ENCODE measurements around the gene SLC7A5. TPM values are rescaled to one million over a fixed set of nuclear protein-coding genes. Genes with fewer than 3 reads are reported as not detected.
"Not testable (repeated sequence)": the region's sequence is repeated elsewhere in the genome, so short reads cannot be mapped to it uniquely, and the experiment has no call there.

SLC7A5 gene
- total RNA-seq, 2 experiments from 2014 or later = 178 to 187 TPM

DNA sequence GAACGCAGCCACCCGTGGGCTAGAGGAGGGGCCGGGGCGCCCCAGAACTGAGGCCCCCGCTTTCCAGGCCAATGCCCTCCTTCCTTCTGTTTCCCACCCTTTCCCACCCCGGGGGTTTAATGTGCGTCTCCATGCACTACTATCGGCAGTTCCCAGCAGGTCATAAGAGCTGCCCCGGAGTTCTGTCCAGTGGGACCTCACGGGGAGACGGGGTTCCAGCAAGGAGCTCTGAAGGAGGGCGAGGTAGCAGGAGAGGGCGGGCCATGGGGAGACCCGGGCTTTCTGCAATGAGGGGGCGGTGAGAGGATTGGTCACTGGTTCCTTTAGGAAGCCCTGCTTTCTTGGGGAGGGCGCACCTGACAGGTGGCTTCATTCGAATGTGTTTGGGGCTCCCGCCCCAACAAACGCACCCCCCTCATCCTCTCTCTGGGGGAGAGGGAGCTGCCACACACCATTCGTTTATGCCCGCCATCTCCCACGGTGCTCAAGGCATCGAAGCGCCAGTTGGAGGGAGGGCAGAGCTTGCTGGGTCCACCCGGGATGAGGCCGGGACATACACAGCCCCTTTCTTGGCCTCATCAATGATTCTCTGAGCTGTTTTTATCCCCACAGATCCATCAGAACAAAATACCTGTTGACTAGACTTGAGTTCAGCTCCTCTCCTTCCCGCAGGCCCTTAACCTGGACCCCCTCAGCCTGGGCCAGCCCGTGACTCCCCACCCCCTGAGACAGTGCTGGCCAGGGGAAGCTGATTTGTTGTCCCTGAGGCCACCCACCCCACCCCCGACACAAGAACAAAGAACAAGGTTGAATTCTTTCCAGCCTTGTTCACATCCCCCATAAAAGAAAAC, 44.1 kb downstream of the SLC7A5 start:
- Mint-ChIP-seq H3K9me3 (no peaks in the 10 kb centered on the region), H3K36me3 (ENCODE audit: low read depth) (peaks cover 8% of the 10 kb centered on the region), H3K4me1 (peaks cover 10% of the 10 kb centered on the region), H3K27ac (no peak overlapping the region), H3K27me3 (no peaks in the 10 kb centered on the region), H3K4me3 (no peak overlapping the region)
- ChIA-PET CTCF (interaction anchor here (1.3 kb wide), 1 partner anchor 25 kb away, joined by 6 read pairs; no protein-coding TSS in a partner anchor), POLR2A (interaction anchor here (1.1 to 1.4 kb wide), 2 partner anchors 9 to 46 kb away, joined by 3 to 4 read pairs; no protein-coding TSS in a partner anchor)
- DNase-seq = no peak

DNA sequence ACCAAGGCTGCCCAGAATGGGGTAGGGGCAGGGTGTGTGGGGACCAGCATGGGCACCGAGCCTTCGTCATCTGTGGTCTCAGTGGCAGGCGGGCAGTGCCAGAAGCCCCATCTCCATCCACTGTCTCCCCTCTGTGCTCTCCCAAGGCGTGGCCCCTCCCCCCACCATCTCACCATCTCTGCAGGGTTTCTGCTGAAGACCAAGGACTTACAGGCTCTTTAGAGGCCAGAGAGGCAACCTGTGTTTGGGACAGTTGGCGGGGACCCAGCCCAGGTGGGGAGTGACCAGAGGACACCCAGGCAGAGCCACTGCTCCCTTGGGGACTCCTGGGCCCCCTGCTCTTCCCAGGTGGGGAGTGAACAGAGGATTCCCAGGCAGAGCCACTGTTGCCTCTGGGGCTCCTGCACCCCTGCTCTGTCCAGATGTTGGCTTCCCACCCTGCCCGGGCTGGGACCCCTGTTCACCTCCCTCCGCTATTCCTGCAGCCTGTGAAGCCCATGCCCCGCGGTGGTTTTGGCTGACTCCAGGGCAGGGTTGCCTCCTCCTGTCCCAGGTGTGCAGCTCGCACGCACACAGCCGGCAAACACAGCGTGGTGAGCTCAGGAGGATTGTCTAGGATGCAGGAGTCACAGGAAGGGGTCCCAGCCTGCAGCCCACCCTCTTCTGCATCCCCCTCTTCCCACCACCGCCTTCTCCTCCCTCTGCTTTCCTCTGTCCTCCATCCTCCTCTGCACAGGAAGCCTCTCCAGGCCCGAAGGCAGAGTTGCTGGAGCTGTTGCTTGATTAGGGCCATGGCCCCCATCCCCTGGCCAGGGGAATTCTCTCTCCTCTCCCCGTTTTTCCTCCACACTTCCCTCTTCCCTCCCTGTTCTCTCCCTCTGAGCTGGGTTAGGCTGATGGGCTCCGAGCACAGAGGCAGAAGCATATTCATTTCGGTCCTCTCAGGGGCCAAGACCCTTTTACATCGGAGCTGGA, 45.0 kb downstream of the SLC7A5 start:
- Mint-ChIP-seq H3K27me3 (no peaks in the 10 kb centered on the region), H3K4me3 (no peak overlapping the region), H3K4me1 (peaks cover 10% of the 10 kb centered on the region), H3K27ac (no peak overlapping the region), H3K9me3 (no peaks in the 10 kb centered on the region), H3K36me3 (ENCODE audit: low read depth) (no peaks in the 10 kb centered on the region)
- CTCF ChIA-PET = interaction anchor here (1.3 kb wide), 1 partner anchor 26 kb away, joined by 6 read pairs; no protein-coding TSS in a partner anchor
- no peak for DNase-seq
- POLR2A ChIA-PET = interaction anchor here (1.4 kb wide), 1 partner anchor 10 kb away, joined by 3 read pairs; no protein-coding TSS in a partner anchor

DNA sequence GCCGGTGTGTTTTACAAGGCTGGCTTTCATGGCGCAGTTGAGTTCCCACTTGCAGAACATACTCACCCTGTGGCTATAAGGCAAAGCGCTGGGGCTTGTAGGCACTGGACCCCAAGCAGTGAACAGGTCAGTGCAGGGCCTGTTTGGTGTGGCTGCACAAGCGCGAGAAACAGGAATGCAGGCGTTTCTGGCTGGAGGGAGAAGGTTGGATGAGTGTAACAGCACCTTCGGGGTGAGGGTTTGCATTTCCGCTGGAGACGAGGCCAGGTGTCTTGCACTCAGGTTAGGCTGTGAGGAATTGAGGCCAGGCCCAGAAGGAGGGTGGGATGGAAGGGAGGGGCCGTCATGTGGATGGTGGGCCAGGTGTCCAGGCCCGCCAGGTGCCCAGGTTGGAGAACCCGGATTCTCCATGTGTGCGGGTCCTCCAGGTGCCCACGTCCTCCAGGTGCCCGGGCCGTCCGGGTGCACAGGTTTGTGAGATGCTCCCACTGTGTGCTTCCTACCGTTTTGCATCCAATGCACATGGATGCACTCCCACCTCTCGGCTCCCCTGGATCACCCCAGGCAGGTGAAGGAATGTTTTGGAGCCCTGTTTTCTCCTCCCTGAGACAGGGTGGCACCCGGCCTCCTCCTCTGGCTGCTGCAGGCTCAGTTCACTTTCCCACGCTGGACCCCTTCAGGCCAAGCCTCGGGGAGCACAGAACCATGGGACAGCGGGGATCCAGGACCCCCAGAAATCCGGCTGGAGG, 46.0 kb downstream of the SLC7A5 start:
- no peak for DNase-seq
- CTCF ChIA-PET = interaction anchor here (2.2 kb wide), 1 partner anchor 44 kb away, joined by 6 read pairs; no protein-coding TSS in a partner anchor
- H3K36me3 Mint-ChIP-seq (ENCODE audit: low read depth) = no peaks in the 10 kb centered on the region
- POLR2A ChIA-PET = no interaction called here
- H3K9me3 Mint-ChIP-seq = peaks cover 4% of the 10 kb centered on the region
- H3K27me3 Mint-ChIP-seq = no peaks in the 10 kb centered on the region
- peaks cover 10% of the 10 kb centered on the region for H3K4me1 Mint-ChIP-seq
- H3K4me3 Mint-ChIP-seq = no peak overlapping the region
- no peak overlapping the region for H3K27ac Mint-ChIP-seq

DNA sequence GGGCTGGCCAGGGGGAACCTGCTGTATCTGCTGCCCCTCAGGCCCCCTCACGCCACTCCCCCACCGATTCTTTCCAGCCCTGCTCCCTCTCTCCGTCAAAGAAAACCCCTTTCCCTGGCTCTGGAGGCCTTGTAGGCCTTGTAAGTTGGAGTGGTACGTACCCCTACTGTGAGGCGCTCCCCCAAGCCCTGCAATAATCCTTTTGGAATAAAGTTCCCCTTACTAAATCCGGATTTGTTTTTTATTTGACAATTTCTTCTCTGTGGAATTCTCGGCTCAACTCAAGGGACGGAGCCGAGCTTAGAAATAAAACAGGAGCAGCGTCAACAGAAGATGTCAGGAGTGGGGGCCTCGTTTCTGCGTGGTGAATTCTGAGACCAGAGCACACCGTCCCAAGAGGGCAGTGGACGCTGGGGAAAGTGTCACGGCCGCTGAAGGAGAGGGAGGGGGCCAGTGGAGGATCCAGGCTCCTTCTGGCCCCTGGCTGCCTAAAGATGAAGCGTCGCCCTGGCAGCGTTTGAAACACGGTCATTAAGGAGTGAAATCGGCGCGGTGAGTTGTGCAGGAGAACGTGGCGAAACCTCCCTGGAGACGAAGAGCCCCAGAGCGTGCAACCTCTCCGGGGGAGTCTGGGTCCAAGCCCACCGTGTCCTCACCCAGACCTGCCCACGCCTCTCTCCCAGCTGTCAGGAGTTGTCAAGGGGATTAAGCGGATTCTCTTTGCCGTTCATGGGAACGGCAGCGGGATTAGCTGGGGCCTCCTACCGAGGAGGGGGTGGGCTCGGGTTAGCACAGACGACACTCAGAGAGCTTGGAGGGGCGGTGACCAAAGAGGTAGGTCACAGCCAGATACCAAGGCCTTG, 47.0 kb downstream of the SLC7A5 start:
- Mint-ChIP-seq H3K9me3 (peaks cover 12% of the 10 kb centered on the region), H3K4me1 (peaks cover 10% of the 10 kb centered on the region), H3K27ac (no peak overlapping the region), H3K27me3 (no peaks in the 10 kb centered on the region), H3K36me3 (ENCODE audit: low read depth) (peaks cover 3% of the 10 kb centered on the region), H3K4me3 (no peak overlapping the region)
- POLR2A ChIA-PET = interaction anchor here (1.1 to 1.6 kb wide), 3 partner anchors 16 to 129 kb away, joined by 3 to 4 read pairs (median 4); partner anchors contain the start of gene BANP
- CTCF ChIA-PET = interaction anchor here (1.2 to 2.2 kb wide), 2 partner anchors 41 to 43 kb away, joined by 3 to 6 read pairs; no protein-coding TSS in a partner anchor
- no peak for DNase-seq

DNA sequence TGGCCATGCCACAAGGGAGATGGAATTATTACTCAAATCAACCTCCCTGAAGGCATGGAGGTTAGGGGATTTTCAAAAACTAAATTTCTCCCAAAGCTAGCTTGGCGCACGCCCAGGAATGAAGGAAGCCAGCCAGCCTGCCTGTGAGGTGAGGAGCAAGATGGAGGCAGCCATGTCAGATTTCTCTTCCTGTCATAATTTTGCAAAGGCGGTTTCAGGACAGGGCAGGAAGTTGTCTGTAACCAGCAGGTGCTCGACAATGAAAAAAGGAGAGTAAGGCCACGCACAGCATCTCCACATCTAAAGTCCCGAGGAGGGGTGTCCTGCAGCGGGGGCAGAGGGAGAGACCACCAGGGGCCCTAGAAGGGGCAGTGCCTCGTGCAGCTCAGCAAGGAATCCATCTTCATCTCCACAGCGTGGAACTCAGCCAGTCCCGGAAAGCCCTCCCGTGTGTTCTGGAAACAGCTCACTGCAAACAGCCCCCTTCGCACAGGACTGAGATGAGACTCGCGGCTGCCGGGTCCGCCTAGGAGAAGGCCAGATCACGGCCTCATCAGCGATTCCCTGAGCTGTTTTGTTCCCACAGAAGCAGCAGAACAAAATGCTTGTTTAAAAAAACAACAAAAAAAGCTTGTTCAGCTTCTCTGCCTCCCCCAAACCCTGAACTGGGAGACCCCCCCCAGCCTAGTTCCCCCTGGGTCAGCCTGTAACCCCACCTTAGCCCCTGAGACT, 47.8 kb downstream of the SLC7A5 start:
- H3K4me3 Mint-ChIP-seq = no peak overlapping the region
- no peak for DNase-seq
- peaks cover 7% of the 10 kb centered on the region for H3K36me3 Mint-ChIP-seq (ENCODE audit: low read depth)
- ChIA-PET CTCF (interaction anchor here (1.2 to 2.2 kb wide), 2 partner anchors 41 to 43 kb away, joined by 3 to 6 read pairs; no protein-coding TSS in a partner anchor), POLR2A (interaction anchor here (1.1 to 1.6 kb wide), 3 partner anchors 15 to 130 kb away, joined by 3 to 4 read pairs (median 4); partner anchors contain the start of gene BANP)
- no peak overlapping the region for H3K27ac Mint-ChIP-seq
- H3K4me1 Mint-ChIP-seq = peaks cover 10% of the 10 kb centered on the region
- peaks cover 15% of the 10 kb centered on the region for H3K9me3 Mint-ChIP-seq
- no peaks in the 10 kb centered on the region for H3K27me3 Mint-ChIP-seq

DNA sequence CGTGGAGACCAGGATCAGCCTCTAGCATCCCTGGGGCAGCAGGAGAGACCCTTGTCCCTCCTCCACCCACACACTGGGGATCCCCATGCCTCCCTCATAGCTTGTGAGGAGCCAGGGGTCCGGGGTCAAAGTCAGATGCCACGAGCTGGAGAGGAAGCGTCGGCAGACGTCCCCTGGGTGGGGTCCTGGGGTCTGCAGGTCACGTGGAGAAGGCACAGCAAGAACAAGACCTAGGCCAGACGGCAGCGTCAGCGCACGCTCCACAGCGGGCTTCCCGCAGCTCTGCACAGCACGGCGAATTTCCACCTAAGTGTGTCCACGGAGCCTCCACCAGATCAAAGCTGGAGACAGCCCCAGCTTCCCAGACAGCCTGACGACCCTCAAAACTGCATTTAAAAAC, 49.3 kb downstream of the SLC7A5 start:
- ChIA-PET POLR2A (no interaction called here), CTCF (no interaction called here)
- Mint-ChIP-seq H3K27me3 (no peaks in the 10 kb centered on the region), H3K36me3 (ENCODE audit: low read depth) (peaks cover 7% of the 10 kb centered on the region), H3K27ac (no peak overlapping the region), H3K4me1 (peaks cover 10% of the 10 kb centered on the region), H3K4me3 (no peak overlapping the region), H3K9me3 (peaks cover 18% of the 10 kb centered on the region)
- no peak for DNase-seq

DNA sequence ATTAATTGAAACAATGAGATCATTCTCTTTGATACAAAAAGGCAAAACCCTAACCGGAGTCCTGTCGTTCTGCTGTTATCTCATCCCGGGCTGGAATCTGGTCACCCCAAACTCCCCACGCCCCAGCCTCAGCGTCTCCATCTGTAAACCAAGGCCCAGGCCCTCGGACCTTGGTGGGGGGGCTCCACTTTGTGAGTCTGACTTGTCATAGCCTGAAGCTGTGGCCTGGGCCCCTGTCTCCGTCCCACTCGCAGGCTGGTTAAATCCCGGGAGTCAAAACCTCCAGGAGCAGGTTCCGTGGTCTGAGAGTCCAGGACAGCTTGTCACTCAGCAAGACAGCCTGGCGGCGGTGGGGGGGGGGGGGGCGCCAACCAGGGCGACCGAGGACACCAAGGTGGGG, 50.0 kb downstream of the SLC7A5 start:
- POLR2A ChIA-PET = interaction anchor here (1.3 kb wide), 1 partner anchor 10 kb away, joined by 3 read pairs; no protein-coding TSS in a partner anchor
- Mint-ChIP-seq H3K27ac (no peak overlapping the region), H3K36me3 (ENCODE audit: low read depth) (peaks cover 7% of the 10 kb centered on the region), H3K9me3 (peaks cover 18% of the 10 kb centered on the region), H3K4me3 (no peak overlapping the region), H3K4me1 (peaks cover 10% of the 10 kb centered on the region), H3K27me3 (no peaks in the 10 kb centered on the region)
- CTCF ChIA-PET = no interaction called here
- no peak for DNase-seq

DNA sequence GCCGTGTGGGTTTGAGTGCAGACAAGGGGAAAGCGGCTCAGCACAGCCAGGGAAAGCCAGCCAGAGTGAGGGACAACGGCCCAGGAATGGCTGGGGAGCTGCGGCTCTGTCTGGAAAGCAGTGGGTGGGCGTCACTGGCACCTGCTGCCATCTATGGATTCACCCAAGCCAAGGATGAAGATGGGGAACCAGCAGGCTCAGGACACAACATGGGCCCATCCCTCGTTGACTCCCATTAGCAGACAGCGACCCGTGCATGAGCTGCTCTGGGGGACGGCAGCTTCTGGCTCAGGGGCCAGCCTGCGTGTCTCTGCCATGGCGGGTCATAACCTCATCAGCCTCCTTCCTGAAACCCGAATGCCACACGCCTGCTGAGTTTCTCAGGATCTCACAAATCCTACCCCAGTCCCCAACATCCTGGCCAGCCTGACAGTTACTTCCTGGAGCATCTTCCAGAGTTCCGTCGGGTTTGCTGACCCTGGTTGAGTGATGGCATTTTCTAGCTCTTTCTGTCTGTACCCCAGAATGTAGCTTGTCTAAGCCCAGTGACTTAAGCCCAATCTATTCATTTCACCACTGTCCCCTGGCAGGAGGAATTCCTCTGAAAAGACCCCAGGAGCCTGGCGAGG, 50.7 kb downstream of the SLC7A5 start:
- peaks cover 10% of the 10 kb centered on the region for H3K4me1 Mint-ChIP-seq
- peaks cover 7% of the 10 kb centered on the region for H3K36me3 Mint-ChIP-seq (ENCODE audit: low read depth)
- peaks cover 18% of the 10 kb centered on the region for H3K9me3 Mint-ChIP-seq
- no peak overlapping the region for H3K27ac Mint-ChIP-seq
- CTCF ChIA-PET = no interaction called here
- no peak for DNase-seq
- POLR2A ChIA-PET = interaction anchor here (1.3 kb wide), 1 partner anchor 11 kb away, joined by 3 read pairs; no protein-coding TSS in a partner anchor
- H3K4me3 Mint-ChIP-seq = no peak overlapping the region
- no peaks in the 10 kb centered on the region for H3K27me3 Mint-ChIP-seq

DNA sequence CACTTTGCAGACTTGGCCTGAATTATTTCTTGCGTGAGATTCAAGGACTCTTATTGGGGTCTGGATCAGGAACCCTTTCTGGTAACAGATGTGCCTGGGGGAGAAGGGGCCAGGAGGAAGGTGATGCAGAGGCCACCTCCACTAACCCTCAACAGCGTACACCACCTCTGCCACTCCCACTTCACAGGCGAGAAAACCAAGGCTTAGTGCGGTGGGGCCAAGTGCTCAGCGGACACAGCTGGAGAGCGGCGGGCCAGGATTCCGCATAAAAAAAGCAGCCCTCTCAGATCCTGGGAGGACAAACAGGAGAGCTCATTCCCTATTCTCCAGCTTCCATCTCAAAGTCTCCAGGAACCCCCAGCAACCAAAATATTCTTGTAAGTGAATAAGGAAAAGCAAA, 51.4 kb downstream of the SLC7A5 start:
- no peak overlapping the region for H3K27ac Mint-ChIP-seq
- H3K36me3 Mint-ChIP-seq (ENCODE audit: low read depth) = peaks cover 7% of the 10 kb centered on the region
- DNase-seq = no peak
- H3K4me3 Mint-ChIP-seq = no peak overlapping the region
- CTCF ChIA-PET = no interaction called here
- H3K27me3 Mint-ChIP-seq = no peaks in the 10 kb centered on the region
- H3K4me1 Mint-ChIP-seq = peaks cover 10% of the 10 kb centered on the region
- H3K9me3 Mint-ChIP-seq = peaks cover 18% of the 10 kb centered on the region
- POLR2A ChIA-PET = no interaction called here

DNA sequence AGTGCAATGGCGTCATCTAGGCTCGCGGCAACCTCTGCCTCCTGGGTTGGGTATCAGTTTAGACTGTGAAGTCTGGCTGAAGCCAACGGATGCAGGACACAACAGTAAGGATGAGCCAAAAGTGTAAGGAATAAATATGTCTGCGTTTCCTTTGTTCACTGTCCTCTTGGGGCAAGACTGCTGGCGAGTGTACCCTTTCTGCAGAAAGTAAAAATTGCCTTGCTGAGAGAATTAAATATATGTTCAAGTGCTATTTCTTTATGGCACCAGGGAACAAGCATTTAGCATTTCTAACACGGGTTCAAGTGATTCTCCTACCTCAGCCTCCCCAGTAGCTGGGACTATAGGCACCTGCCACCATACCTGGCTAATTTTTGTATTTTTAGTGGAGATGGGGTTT, 51.9 kb downstream of the SLC7A5 start:
- H3K4me3 Mint-ChIP-seq; CTCF ChIA-PET; H3K36me3 Mint-ChIP-seq (ENCODE audit: low read depth); POLR2A ChIA-PET; DNase-seq; H3K27me3 Mint-ChIP-seq; H3K27ac Mint-ChIP-seq: not testable (repeated sequence)
- Mint-ChIP-seq H3K4me1 (peaks cover 10% of the 10 kb centered on the region), H3K9me3 (peaks cover 18% of the 10 kb centered on the region)

Measured in activated CD4-positive, alpha-beta memory T cell treated with anti-CD3 and anti-CD28 coated beads, Interleukin-2, amount 10 ng/mL, durations not matched to agents 7 days and 5 days (primary cell).